Mucosa of gallbladder (tissue), 1 donor: ENCODE results near the gene OCRL. TPM values are rescaled to one million over a fixed set of nuclear protein-coding genes. Genes with fewer than 3 reads are reported as not detected.

Source experiments
- DNase-seq: peaks from one replicate; pipeline ENCODE4 v3.0.0-alpha.2; 2020; ENCODE audit warnings: low spot score
- total RNA-seq: library from RNA; stranded (reverse); gene quantifications from one replicate; pipeline ENCODE4 v1.2.1, GENCODE V29; 2021
- donor health status: DM: no; HTN: no; CAD: no.

OCRL gene
- total RNA-seq, 1 donor from 2014 or later: 30.3 TPM

- DNase-seq: no peak
Measured at GRCh38 chrX:129634541-129634940, 94.5 kb downstream of the OCRL start.

GRCh38 chrX:129636175-129636681 is 96.2 kb downstream of the OCRL start:
- DNase-seq: peak; percentile 58

GRCh38 chrX:129637217-129638109 is 97.4 kb downstream of the OCRL start:
- DNase-seq: peak; percentile 71

- DNase-seq: no peak
Measured at GRCh38 chrX:129638917-129639316, 98.9 kb downstream of the OCRL start.

- no peak for DNase-seq
Measured at GRCh38 chrX:129640737-129641136, 100.7 kb downstream of the OCRL start.

- no peak for DNase-seq
Measured at GRCh38 chrX:129641469-129641868, 101.4 kb downstream of the OCRL start.

GRCh38 chrX:129641941-129642340 is 101.9 kb downstream of the OCRL start:
- DNase-seq: no peak

Other genes with a start within 250 kb of the OCRL start
- 28.8 TPM for gene SMARCA1, start 16.8 kb upstream of the OCRL start, total RNA-seq
- 0.20 TPM for gene APLN, start 114.7 kb downstream of the OCRL start, total RNA-seq
- 2.0 TPM for gene XPNPEP2, start 198.7 kb downstream of the OCRL start, total RNA-seq
- gene SASH3, start 239.7 kb downstream of the OCRL start, total RNA-seq: 13.6 TPM